Loucy (cell line): ENCODE measurements around the gene HSD17B4.
"Not testable (repeated sequence)": the region's sequence is repeated elsewhere in the genome, so short reads cannot be mapped to it uniquely, and the experiment has no call there.

Source experiments
- H2AFZ ChIP-seq: fragments of 200-600 bp; sonication (generic); 2 replicates; pipeline ENCODE4 v1.6.0; 2016; ENCODE audit warnings: antibody characterized with exemption, mild to moderate bottlenecking, low read length, moderate library complexity
- H3F3A ChIP-seq: fragments of 200-600 bp; 2 replicates; pipeline ENCODE4 v1.6.0; 2016; ENCODE audit warnings: antibody characterized with exemption, low read depth, mild to moderate bottlenecking
- H3K27me3 ChIP-seq: fragments of 200-600 bp; sonication (generic); 2 replicates; pipeline ENCODE4 v1.6.1; 2014; ENCODE audit warnings: low read length, mild to moderate bottlenecking; ENCODE audit not compliant: insufficient read depth, poor library complexity, severe bottlenecking
- H3K36me3 ChIP-seq: fragments of 200-600 bp; sonication (generic); 2 replicates; pipeline ENCODE4 v1.6.1; 2016; ENCODE audit warnings: low read length; ENCODE audit not compliant: insufficient read depth
- H3K4me1 ChIP-seq: fragments of 200-600 bp; sonication (generic); 2 replicates; pipeline ENCODE4 v1.5.1; 2014; ENCODE audit warnings: low read length, mild to moderate bottlenecking; ENCODE audit not compliant: insufficient read depth, poor library complexity, severe bottlenecking
- H3K4me2 ChIP-seq: fragments of 200-600 bp; sonication (generic); 2 replicates; pipeline ENCODE4 v1.6.0; 2014; ENCODE audit warnings: antibody characterized with exemption, low read length, low read depth, mild to moderate bottlenecking; ENCODE audit not compliant: poor library complexity, severe bottlenecking
- H3K4me3 ChIP-seq: fragments of 200-600 bp; sonication (generic); 2 replicates; pipeline ENCODE4 v1.5.1; 2014; ENCODE audit warnings: low read length, mild to moderate bottlenecking, mixed read lengths; ENCODE audit not compliant: poor library complexity, severe bottlenecking
- H3K79me2 ChIP-seq: fragments of 200-600 bp; sonication (generic); 2 replicates; pipeline ENCODE4 v1.6.1; 2014; ENCODE audit warnings: low read length; ENCODE audit not compliant: insufficient read depth
- H3K9ac ChIP-seq: fragments of 200-600 bp; sonication (generic); 2 replicates; pipeline ENCODE4 v1.6.0; 2014; ENCODE audit warnings: mild to moderate bottlenecking, low read depth, low read length, moderate library complexity; ENCODE audit not compliant: poor library complexity, severe bottlenecking
- H3K9me2 ChIP-seq: fragments of 200-600 bp; sonication (generic); replicated peaks from 2 replicates; pipeline ENCODE4 v1.6.1; 2016; ENCODE audit warnings: low read depth, low read length, mixed read lengths
- H3K9me3 ChIP-seq: fragments of 200-600 bp; sonication (generic); 2 replicates; pipeline ENCODE4 v1.6.1; 2014; ENCODE audit warnings: mild to moderate bottlenecking, antibody characterized with exemption, low read length, low read depth; ENCODE audit not compliant: insufficient read depth
- H4K20me1 ChIP-seq: fragments of 200-600 bp; sonication (generic); 2 replicates; pipeline ENCODE4 v1.6.0; 2014; ENCODE audit warnings: antibody characterized with exemption, low read length, mild to moderate bottlenecking; ENCODE audit not compliant: insufficient read depth, poor library complexity, severe bottlenecking
- EZH2phosphoT487 ChIP-seq: fragments of 200-600 bp; IDR thresholded peaks from 2 replicates; pipeline ENCODE4 v1.6.1; 2018; ENCODE audit warnings: antibody characterized with exemption, mild to moderate bottlenecking, moderate library complexity, borderline replicate concordance
- TF ChIP-seq, protein P1 (sequence below): fragments of 200-600 bp; sonication (generic); conservative IDR thresholded peaks from 2 replicates; pipeline ENCODE4 v1.5.1; 2014; ENCODE audit warnings: mild to moderate bottlenecking, antibody characterized with exemption, low read length

The HSD17B4 gene

DNA sequence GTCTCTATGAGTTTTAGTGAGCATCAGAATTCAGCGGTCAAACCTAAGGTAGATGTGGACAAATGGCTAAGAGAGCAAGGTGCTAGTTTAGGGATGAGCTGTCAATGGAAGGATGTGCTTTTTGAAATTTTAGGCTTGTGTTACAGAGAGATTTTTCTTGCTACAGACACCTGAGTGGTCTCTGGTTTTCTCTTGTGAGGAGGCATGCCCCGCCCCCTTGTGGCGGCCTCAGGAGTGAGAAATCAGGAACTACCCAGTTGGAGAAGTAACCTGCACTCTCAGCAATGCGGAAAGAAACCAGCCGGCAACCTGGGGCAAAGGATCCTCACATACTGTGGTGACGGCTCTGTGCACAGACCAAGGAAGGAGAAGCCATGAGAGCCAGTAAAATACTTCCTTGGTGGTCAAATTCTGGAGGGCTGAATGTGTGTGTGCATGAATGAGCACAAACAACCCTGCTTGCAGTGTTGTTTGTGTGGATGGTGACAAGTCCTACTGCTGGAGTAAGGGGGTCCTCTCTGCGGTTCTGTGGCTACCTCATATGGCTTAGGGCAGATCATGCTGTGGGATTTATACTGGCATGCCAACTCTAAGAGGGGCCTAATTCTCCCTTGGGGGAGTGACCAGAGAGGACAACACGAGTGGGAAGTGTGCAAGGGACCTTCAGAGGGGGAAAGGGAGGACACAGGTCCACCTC, 16.7 kb upstream of the HSD17B4 start:
- Histone ChIP-seq H2AFZ (peak overlapping the region; percentile 19; the same call in 1 of the 2 replicates), H3K9me2 (no peaks in the 10 kb centered on the region), H4K20me1 (no peaks in the 10 kb centered on the region), H3K4me1 (no peaks in the 10 kb centered on the region), H3F3A (no peaks in the 10 kb centered on the region), H3K27me3 (no peaks in the 10 kb centered on the region), H3K9me3 (no peaks in the 10 kb centered on the region), H3K79me2 (no peaks in the 10 kb centered on the region), H3K4me2 (no peak overlapping the region), H3K4me3 (no peak overlapping the region), H3K36me3 (no peaks in the 10 kb centered on the region), H3K9ac (no peak overlapping the region)
- TF ChIP-seq, protein P1, sequence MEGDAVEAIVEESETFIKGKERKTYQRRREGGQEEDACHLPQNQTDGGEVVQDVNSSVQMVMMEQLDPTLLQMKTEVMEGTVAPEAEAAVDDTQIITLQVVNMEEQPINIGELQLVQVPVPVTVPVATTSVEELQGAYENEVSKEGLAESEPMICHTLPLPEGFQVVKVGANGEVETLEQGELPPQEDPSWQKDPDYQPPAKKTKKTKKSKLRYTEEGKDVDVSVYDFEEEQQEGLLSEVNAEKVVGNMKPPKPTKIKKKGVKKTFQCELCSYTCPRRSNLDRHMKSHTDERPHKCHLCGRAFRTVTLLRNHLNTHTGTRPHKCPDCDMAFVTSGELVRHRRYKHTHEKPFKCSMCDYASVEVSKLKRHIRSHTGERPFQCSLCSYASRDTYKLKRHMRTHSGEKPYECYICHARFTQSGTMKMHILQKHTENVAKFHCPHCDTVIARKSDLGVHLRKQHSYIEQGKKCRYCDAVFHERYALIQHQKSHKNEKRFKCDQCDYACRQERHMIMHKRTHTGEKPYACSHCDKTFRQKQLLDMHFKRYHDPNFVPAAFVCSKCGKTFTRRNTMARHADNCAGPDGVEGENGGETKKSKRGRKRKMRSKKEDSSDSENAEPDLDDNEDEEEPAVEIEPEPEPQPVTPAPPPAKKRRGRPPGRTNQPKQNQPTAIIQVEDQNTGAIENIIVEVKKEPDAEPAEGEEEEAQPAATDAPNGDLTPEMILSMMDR = peak; percentile 61
- no peak for TF ChIP-seq EZH2phosphoT487

DNA sequence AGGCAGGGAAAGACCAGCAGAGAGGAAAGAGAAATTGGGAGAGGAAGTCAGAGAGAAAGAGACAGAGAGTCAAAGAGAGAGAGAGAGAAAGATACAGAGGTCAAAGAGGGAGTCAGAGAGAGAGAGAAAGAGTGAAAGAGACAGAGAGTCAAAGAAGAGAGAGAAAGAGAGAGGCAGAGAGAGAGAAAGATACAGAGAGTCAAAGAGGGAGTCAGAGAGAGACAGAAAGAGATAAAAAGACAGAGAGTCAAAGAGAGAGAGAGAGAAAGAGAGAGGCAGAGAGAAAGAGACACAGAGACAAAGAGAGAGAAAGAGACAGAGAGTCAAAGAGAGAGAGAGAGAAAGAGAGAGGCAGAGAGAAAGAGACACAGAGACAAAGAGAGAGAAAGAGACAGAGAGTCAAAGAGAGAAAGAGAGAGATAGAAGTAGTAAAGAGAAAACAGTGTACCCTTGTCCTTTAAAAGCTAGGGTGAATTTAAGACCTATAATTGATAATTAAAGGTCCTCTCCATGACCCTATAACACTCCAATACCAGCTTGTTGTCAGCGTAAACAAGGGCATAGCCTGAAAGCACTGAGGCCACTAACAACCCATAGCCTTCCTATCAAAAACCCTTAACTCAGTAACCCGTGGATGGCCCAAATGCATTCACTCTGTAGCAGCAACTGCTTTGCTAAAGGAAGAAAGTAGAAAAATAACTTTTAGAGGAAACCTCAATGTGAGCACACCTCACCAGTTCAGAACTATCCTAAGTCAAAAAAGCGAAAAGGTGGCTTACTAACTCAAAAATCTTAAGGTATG, 14.3 kb upstream of the HSD17B4 start:
- not testable (repeated sequence) for H2AFZ ChIP-seq, H3K4me2 ChIP-seq, H4K20me1 ChIP-seq, H3F3A ChIP-seq, H3K4me1 ChIP-seq, H3K9me2 ChIP-seq, H3K9me3 ChIP-seq, H3K36me3 ChIP-seq, H3K4me3 ChIP-seq, H3K27me3 ChIP-seq, H3K9ac ChIP-seq, H3K79me2 ChIP-seq

DNA sequence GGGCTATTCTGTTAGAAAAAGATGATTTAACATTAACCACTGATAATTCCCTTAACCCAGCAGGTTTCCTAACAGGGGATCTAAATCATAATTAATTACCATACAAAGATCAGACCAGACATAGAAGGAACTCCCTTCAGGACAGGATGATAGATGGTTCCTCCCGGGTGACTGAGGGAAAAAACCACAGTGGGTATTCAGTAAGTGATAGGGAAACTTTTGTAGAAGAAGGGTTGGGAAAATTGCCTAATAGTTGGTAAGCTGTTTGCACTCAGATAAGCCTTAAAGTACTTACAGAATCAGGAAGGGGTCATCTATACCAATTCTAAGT, 13.7 kb upstream of the HSD17B4 start:
- not testable (repeated sequence) for H3K36me3 ChIP-seq, H3K9me3 ChIP-seq, H3K4me2 ChIP-seq, H2AFZ ChIP-seq, H3K9me2 ChIP-seq, H3K27me3 ChIP-seq, H3K79me2 ChIP-seq, H3K4me3 ChIP-seq, H3K4me1 ChIP-seq, H3K9ac ChIP-seq, H3F3A ChIP-seq, H4K20me1 ChIP-seq

DNA sequence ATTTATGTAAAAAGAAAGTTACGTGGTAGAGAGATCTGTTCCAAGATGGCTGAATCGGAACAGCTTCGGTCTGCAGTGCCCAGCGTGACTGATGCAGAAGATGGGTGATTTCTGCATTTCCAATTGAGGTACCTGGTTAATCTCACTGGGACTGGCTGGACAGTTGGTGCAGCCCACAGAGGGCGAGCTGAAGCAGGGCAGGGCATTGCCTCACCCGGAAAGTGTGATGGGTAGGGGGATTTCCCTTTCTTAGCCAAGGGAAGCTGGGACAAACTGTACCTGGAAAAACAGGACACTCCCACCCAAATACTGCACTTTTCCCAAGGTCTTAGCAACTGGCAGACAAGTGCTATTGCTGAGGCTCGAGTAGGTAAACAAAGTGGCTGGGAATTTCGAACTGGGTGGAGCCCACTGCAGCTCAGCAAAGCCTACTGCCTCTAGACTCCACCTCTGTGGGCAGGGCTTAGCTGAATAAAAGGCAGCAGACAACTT, 13.1 kb upstream of the HSD17B4 start:
- Histone ChIP-seq H3K27me3 (no peaks in the 10 kb centered on the region), H3F3A (no peaks in the 10 kb centered on the region), H3K9ac (no peak overlapping the region), H3K4me2 (no peak overlapping the region), H3K9me2 (no peaks in the 10 kb centered on the region), H3K79me2 (no peaks in the 10 kb centered on the region), H4K20me1 (no peaks in the 10 kb centered on the region), H3K4me3 (no peak overlapping the region), H2AFZ (no peak overlapping the region), H3K9me3 (no peaks in the 10 kb centered on the region), H3K36me3 (no peaks in the 10 kb centered on the region), H3K4me1 (no peaks in the 10 kb centered on the region)
- TF ChIP-seq, protein P1 = no peak
- no peak for TF ChIP-seq EZH2phosphoT487

DNA sequence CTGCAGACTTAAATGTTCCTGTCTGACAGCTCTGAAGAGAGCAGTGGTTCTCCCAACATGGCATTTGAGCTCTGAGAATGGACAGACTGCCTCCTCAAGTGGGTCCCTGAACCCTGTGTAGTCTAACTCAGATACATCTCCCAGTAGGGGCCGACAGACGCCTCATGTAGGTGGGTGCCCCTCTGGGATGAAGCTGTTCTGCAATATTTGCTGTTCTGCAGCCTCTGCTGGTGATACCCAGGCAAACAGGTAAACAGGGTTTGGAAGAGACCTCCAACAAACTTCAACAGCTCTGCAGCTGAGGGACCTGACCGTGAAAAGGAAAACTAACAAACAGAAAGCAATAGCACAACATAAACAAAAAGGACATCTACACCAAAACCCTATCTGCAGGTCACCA, 12.7 kb upstream of the HSD17B4 start:
- not testable (repeated sequence) for H3K36me3 ChIP-seq, H3K4me3 ChIP-seq, H3K4me2 ChIP-seq, H3K9me3 ChIP-seq, H3K27me3 ChIP-seq, H3K4me1 ChIP-seq, H3F3A ChIP-seq, H3K9ac ChIP-seq, H3K79me2 ChIP-seq, H3K9me2 ChIP-seq, H4K20me1 ChIP-seq, H2AFZ ChIP-seq

DNA sequence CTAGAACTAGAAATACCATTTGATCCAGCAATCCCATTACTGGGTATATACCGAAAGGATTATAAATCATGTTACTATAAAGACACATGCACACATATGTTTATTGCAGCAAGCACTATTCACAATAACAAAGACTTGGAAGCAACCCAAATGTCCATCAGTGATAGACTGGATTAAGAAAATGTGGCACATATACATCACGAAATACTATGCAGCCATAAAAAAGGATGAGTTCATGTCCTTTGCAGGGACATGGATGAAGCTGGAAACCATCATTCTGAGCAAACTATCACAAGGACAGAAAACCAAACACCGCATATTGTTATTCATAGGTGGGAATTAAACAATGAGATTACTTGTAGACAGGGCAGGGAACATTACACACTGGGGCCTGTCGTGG, 7.7 kb upstream of the HSD17B4 start:
- H3K4me2 ChIP-seq, H3K36me3 ChIP-seq, H2AFZ ChIP-seq, H3K4me1 ChIP-seq, H3K9me2 ChIP-seq, H3K9ac ChIP-seq, H3F3A ChIP-seq, H4K20me1 ChIP-seq, H3K9me3 ChIP-seq, H3K27me3 ChIP-seq, H3K79me2 ChIP-seq, H3K4me3 ChIP-seq: not testable (repeated sequence)
